HCT116 (cell line): Measurements from ENCODE around the gene SESN1. TPM values are rescaled to one million over a fixed set of nuclear protein-coding genes. Genes with fewer than 3 reads are reported as not detected.

Source experiments
- ATAC-seq: fragments of 200-7000 bp; cut with Tn5 transposase; 2 replicates; pipeline ENCODE4 v1.9.1; 2020; ENCODE audit warnings: mild to moderate bottlenecking, moderate library complexity
- BruUV-seq: library from RNA; stranded (reverse); fragments of 400-500 nt; replicated peaks from 2 replicates; lab custom pipeline; 2021; lab: Mats Ljungman, UMichigan
- CTCF ChIA-PET: fragments of 300-600 bp; sonication (Branson Sonifier 250); formaldehyde crosslinking; loops from one replicate; lab custom pipeline; 2021; ENCODE audit warnings: antibody characterized with exemption; lab: Charles Lee
- POLR2A ChIA-PET: fragments of 300-600, 350-600 bp; sonication (Branson Sonifier 250); formaldehyde crosslinking; loops from one replicate; lab custom pipeline; 2021; ENCODE audit warnings: antibody characterized with exemption; lab: Charles Lee
- RAD21 ChIA-PET, 2 experiments: fragments of 300-600 bp; sonication (Branson Sonifier 250); formaldehyde crosslinking; loops; one replicate each; lab custom pipeline; 2023; ENCODE audit warnings: low total read pairs in 2 of 2; ENCODE audit not compliant: uncharacterized antibody in 2 of 2, unreplicated experiment in 2 of 2, low non-redundant PET in 1 of 2; lab: Charles Lee
- DNase-seq: peaks from one replicate; pipeline ENCODE4 v3.0.0-alpha.2; 2010; ENCODE audit warnings: low read depth, low spot score
- H2AFZ ChIP-seq: fragments of 200-600 bp; shearing (Covaris generic), sonication (generic); 2 replicates; pipeline ENCODE4 v1.6.1; 2017; ENCODE audit warnings: low read depth, mixed run types, mixed read lengths, antibody characterized with exemption, low read length; ENCODE audit not compliant: poor library complexity, severe bottlenecking
- H3K27ac ChIP-seq: 2 replicates; pipeline ENCODE4 v1.5.1; 2012; ENCODE audit warnings: low read depth, low read length
- H3K27me3 ChIP-seq: fragments of 200-600 bp; sonication (generic); 2 replicates; pipeline ENCODE4 v1.6.1; 2016; ENCODE audit warnings: mixed run types, low read length, mixed read lengths; ENCODE audit not compliant: insufficient read depth
- H3K36me3 ChIP-seq, 2 experiments: fragments of 200-500 bp in 1 of 2; fragments of 200-600 bp in 1 of 2; sonication (Bioruptor generic) in 1 of 2; sonication (generic) in 1 of 2; 2 replicates each; pipeline versions ENCODE4 v1.5.1 to v1.6.1; 2014 to 2016; ENCODE audit warnings: low read length in 2 of 2, inconsistent platforms in 1 of 2, mixed read lengths in 1 of 2, mixed run types in 1 of 2; ENCODE audit not compliant: insufficient read depth in 2 of 2, control insufficient read depth in 1 of 2
- H3K4me1 ChIP-seq, 2 experiments: fragments of 200-600 bp in 1 of 2; sonication (generic) in 1 of 2; 2 replicates each; pipeline versions ENCODE4 v1.5.1 to v1.6.1; 2012 to 2017; ENCODE audit warnings: low read length in 2 of 2, inconsistent platforms in 1 of 2, mild to moderate bottlenecking in 1 of 2, mixed read lengths in 1 of 2, mixed run types in 1 of 2, moderate library complexity in 1 of 2; ENCODE audit not compliant: insufficient read depth in 2 of 2, control insufficient read depth in 1 of 2
- H3K4me2 ChIP-seq: fragments of 200-600 bp; sonication (generic); 2 replicates; pipeline ENCODE4 v1.6.1; 2017; ENCODE audit warnings: mixed run types, low read length, mixed read lengths
- H3K4me3 ChIP-seq, 2 experiments: fragments of 200-600 bp in 1 of 2; sonication (generic) in 1 of 2; replicated peaks in 1 of 2; 2 replicates each; pipeline ENCODE4 v1.5.1; 2011 to 2016; ENCODE audit warnings: low read length in 2 of 2, control low read depth in 1 of 2, low read depth in 1 of 2, mild to moderate bottlenecking in 1 of 2, mixed read lengths in 1 of 2, mixed run types in 1 of 2
- H3K79me2 ChIP-seq: fragments of 200-600 bp; sonication (generic); 2 replicates; pipeline ENCODE4 v1.6.1; 2017; ENCODE audit warnings: mild to moderate bottlenecking, mixed run types, low read length, moderate library complexity, mixed read lengths; ENCODE audit not compliant: insufficient read depth
- H3K9ac ChIP-seq: fragments of 200-600 bp; sonication (generic); 2 replicates; pipeline ENCODE4 v1.6.1; 2016; ENCODE audit warnings: low read length, mixed read lengths
- H3K9me2 ChIP-seq: fragments of 200-600 bp; sonication (generic), shearing (Covaris generic); 2 replicates; pipeline ENCODE4 v1.6.1; 2017; ENCODE audit warnings: mixed run types, mild to moderate bottlenecking, moderate library complexity; ENCODE audit not compliant: insufficient read depth
- H3K9me3 ChIP-seq, 2 experiments: fragments of 200-500 bp in 1 of 2; fragments of 200-600 bp in 1 of 2; sonication (Bioruptor generic) in 1 of 2; sonication (generic) in 1 of 2; 2 replicates each; pipeline ENCODE4 v1.6.1; 2014 to 2017; ENCODE audit warnings: low read length in 2 of 2, mixed read lengths in 2 of 2, inconsistent platforms in 1 of 2, low read depth in 1 of 2, mild to moderate bottlenecking in 1 of 2, mixed run types in 1 of 2, moderate library complexity in 1 of 2; ENCODE audit not compliant: control insufficient read depth in 1 of 2, insufficient read depth in 1 of 2
- H4K20me1 ChIP-seq: fragments of 200-600 bp; sonication (generic), shearing (Covaris generic); 2 replicates; pipeline ENCODE4 v1.6.1; 2017; ENCODE audit warnings: mixed run types, mild to moderate bottlenecking, moderate library complexity; ENCODE audit not compliant: insufficient read depth
- ATF3 ChIP-seq: IDR thresholded peaks from 2 replicates; pipeline ENCODE4 v1.6.1; 2012
- CBX3 ChIP-seq: IDR thresholded peaks from 2 replicates; pipeline ENCODE4 v1.6.1; 2012; ENCODE audit warnings: low read depth
- CEBPB ChIP-seq: IDR thresholded peaks from 2 replicates; pipeline ENCODE4 v1.6.1; 2012; ENCODE audit warnings: low read depth
- EGR1 ChIP-seq: IDR thresholded peaks from 2 replicates; pipeline ENCODE4 v1.6.1; 2012; ENCODE audit warnings: low read depth
- EZH2 ChIP-seq: fragments of 200-600 bp; sonication (generic); IDR thresholded peaks from 2 replicates; pipeline ENCODE4 v1.6.1; 2017; ENCODE audit warnings: antibody characterized with exemption, mixed run types
- EZH2phosphoT487 ChIP-seq: fragments of 200-600 bp; IDR thresholded peaks from 2 replicates; pipeline ENCODE4 v1.6.1; 2018; ENCODE audit warnings: antibody characterized with exemption, borderline replicate concordance
- FOSL1 ChIP-seq: IDR thresholded peaks from 2 replicates; pipeline ENCODE4 v1.6.1; 2012; ENCODE audit warnings: low read depth
- JUND ChIP-seq: IDR thresholded peaks from 2 replicates; pipeline ENCODE4 v1.6.1; 2012
- MAX ChIP-seq: IDR thresholded peaks from 2 replicates; pipeline ENCODE4 v1.6.1; 2012
- POLR2A ChIP-seq: IDR thresholded peaks from 2 replicates; pipeline ENCODE4 v1.7.0; 2011; ENCODE audit warnings: borderline replicate concordance; ENCODE audit not compliant: insufficient read depth, insufficient read length; ENCODE audit errors: extremely low read depth
- SP1 ChIP-seq: IDR thresholded peaks from 2 replicates; pipeline ENCODE4 v1.6.1; 2012; ENCODE audit warnings: low read depth
- SRF ChIP-seq: IDR thresholded peaks from 2 replicates; pipeline ENCODE4 v1.6.1; 2012; ENCODE audit warnings: low read depth
- TCF7L2 ChIP-seq: IDR thresholded peaks from 2 replicates; pipeline ENCODE4 v1.7.0; 2011; ENCODE audit warnings: borderline replicate concordance, inconsistent platforms; ENCODE audit not compliant: insufficient read depth, insufficient read length; ENCODE audit errors: extremely low read depth
- YY1 ChIP-seq: IDR thresholded peaks from 2 replicates; pipeline ENCODE4 v1.6.1; 2011; ENCODE audit warnings: low read length, low read depth, moderate library complexity, mild to moderate bottlenecking; ENCODE audit not compliant: insufficient replicate concordance; ENCODE audit errors: extremely low read depth
- ZFX ChIP-seq: fragments of 450-650 bp; IDR thresholded peaks from 2 replicates; pipeline ENCODE4 v1.6.1; 2017
- intact Hi-C: fragments of 100-400 bp; cut with micrococcal nuclease; formaldehyde crosslinking; loops from 2 replicates; pipeline ENCODE4 v1.10.0; 2022
- total RNA-seq: library from RNA; stranded (reverse); gene quantifications from one replicate; pipeline ENCODE4 v1.2.1, GENCODE V29; 2021; ENCODE audit not compliant: unreplicated experiment
- TF ChIP-seq, protein P1 (sequence below): IDR thresholded peaks from 2 replicates; pipeline ENCODE4 v1.6.1; 2011; ENCODE audit warnings: mild to moderate bottlenecking, low read length, moderate library complexity; ENCODE audit not compliant: insufficient replicate concordance; ENCODE audit errors: extremely low read depth
- TF ChIP-seq, protein P2 (sequence below): IDR thresholded peaks from 2 replicates; pipeline ENCODE4 v1.6.1; 2012; ENCODE audit warnings: low read depth

SESN1 gene
- total RNA-seq, 1 experiment from 2014 or later: 9.3 TPM

DNA sequence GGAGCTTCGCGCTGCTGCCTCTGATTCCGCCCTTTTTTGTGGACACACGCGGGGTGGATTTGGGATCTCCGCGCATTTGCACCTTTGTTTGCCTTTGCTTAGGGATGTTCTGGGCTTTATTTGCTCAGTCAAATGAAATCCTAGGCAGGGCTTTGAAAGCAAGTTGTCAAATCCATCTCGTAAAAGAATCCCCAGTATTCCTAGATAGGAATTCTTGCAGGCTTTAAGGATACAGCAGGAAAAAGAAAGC is 1.1 kb upstream of the SESN1 start:
- Histone ChIP-seq H3K4me1 (peaks cover 2 to 19% of the 10 kb centered on the region in 2 experiments; a peak in 3 of 4 replicates), H3K36me3 (no peaks in the 10 kb centered on the region), H3K4me2 (peak overlapping the region; percentile 85), H3K9me2 (no peaks in the 10 kb centered on the region), H3K9me3 (no peaks in the 10 kb centered on the region), H2AFZ (peak overlapping the region; percentile 98), H3K27me3 (no peaks in the 10 kb centered on the region), H3K27ac (peak overlapping the region; percentile 63), H4K20me1 (no peaks in the 10 kb centered on the region), H3K4me3 (peak overlapping the region; percentile 73 to 87), H3K9ac (peak overlapping the region; percentile 87), H3K79me2 (peaks cover 27% of the 10 kb centered on the region)
- no peak for ATAC-seq
- no peak for DNase-seq
- CTCF ChIA-PET: no interaction called here
- intact Hi-C loops: loop anchor here (2.0 kb wide), 1 partner anchor 287 kb away; the partner anchor contains the start of gene CD164
- RAD21 ChIA-PET: no interaction called here
- TF ChIP-seq MAX: no peak
- TF ChIP-seq EGR1: no peak
- TF ChIP-seq CEBPB: no peak
- TF ChIP-seq CBX3: no peak
- TF ChIP-seq ZFX: no peak
- no peak for TF ChIP-seq SRF
- no peak for TF ChIP-seq SP1
- TF ChIP-seq JUND: no peak
- TF ChIP-seq, protein P1, sequence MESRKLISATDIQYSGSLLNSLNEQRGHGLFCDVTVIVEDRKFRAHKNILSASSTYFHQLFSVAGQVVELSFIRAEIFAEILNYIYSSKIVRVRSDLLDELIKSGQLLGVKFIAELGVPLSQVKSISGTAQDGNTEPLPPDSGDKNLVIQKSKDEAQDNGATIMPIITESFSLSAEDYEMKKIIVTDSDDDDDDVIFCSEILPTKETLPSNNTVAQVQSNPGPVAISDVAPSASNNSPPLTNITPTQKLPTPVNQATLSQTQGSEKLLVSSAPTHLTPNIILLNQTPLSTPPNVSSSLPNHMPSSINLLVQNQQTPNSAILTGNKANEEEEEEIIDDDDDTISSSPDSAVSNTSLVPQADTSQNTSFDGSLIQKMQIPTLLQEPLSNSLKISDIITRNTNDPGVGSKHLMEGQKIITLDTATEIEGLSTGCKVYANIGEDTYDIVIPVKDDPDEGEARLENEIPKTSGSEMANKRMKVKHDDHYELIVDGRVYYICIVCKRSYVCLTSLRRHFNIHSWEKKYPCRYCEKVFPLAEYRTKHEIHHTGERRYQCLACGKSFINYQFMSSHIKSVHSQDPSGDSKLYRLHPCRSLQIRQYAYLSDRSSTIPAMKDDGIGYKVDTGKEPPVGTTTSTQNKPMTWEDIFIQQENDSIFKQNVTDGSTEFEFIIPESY: no peak
- TF ChIP-seq, protein P2, sequence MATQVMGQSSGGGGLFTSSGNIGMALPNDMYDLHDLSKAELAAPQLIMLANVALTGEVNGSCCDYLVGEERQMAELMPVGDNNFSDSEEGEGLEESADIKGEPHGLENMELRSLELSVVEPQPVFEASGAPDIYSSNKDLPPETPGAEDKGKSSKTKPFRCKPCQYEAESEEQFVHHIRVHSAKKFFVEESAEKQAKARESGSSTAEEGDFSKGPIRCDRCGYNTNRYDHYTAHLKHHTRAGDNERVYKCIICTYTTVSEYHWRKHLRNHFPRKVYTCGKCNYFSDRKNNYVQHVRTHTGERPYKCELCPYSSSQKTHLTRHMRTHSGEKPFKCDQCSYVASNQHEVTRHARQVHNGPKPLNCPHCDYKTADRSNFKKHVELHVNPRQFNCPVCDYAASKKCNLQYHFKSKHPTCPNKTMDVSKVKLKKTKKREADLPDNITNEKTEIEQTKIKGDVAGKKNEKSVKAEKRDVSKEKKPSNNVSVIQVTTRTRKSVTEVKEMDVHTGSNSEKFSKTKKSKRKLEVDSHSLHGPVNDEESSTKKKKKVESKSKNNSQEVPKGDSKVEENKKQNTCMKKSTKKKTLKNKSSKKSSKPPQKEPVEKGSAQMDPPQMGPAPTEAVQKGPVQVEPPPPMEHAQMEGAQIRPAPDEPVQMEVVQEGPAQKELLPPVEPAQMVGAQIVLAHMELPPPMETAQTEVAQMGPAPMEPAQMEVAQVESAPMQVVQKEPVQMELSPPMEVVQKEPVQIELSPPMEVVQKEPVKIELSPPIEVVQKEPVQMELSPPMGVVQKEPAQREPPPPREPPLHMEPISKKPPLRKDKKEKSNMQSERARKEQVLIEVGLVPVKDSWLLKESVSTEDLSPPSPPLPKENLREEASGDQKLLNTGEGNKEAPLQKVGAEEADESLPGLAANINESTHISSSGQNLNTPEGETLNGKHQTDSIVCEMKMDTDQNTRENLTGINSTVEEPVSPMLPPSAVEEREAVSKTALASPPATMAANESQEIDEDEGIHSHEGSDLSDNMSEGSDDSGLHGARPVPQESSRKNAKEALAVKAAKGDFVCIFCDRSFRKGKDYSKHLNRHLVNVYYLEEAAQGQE: no peak
- TF ChIP-seq POLR2A: no peak
- TF ChIP-seq ATF3: no peak
- TF ChIP-seq EZH2: no peak
- no peak for TF ChIP-seq EZH2phosphoT487
- TF ChIP-seq FOSL1: no peak
- no peak for TF ChIP-seq TCF7L2
- no peak for TF ChIP-seq YY1
- BruUV-seq: TSS peak; percentile 62
- POLR2A ChIA-PET: no interaction called here
